Right lobe of liver (tissue), 4 donors: ENCODE data around the gene EIF6.

Source experiments
- POLR2A ChIP-seq: fragments of 450-650 bp; IDR thresholded peaks from one replicate; pipeline ENCODE4 v1.6.1; 2017; ENCODE audit warnings: antibody characterized with exemption, mild to moderate bottlenecking
- TF ChIP-seq, protein P1 (sequence below), 4 donors: fragments of 200-600 bp in 3 of 4; fragments of 450-650 bp in 1 of 4; IDR thresholded peaks; one replicate each; pipeline versions ENCODE4 v1.5.1 to v1.8.0; 2016 to 2022; ENCODE audit warnings: antibody characterized with exemption in 4 of 4, mild to moderate bottlenecking in 2 of 4
- donor health status: DM: no; HTN: no; CAD: no.
- donor health status: DM: no; HTN: no; CAD: no.
- donor health status: DM: no; HTN: yes; CAD: no.

DNA sequence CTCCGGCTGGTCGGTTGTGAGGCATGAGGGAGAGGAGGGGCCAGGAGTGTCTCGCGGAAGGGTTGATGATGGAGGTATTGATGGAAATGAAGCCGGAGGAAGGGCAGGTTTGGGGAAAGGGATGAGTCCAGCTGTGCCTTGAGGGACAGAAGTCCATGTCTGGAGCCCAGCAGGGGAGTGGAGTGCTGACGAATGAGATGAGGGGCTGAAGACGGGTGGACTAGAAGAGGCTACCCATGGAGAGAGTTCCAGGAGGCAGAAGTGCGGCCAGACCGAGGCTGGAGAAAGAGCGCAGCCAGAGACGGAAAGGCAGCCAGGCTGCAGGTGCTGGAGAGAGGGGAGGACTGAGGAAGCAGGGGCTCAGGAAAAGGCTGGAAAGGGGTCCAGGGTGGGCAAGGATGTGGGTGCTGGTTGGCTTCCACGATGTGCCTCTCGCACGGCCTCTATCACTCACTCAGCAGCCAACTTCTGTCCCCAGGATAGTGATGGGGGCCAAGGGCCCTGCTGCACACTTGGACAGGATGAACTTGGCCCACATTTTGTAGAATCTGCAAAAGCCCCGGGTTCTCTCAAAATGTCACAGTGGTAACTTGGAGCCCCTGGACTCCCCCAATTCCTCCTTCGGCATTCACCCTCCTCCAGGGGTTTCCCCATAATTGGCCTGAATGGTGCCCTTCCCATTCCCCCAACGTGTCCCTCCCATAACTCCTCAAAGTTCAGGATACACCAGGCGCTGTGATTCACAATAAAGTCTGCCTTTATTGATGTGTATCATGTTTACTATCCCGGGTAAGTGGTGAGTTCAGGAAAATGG lies 627 bp upstream of the EIF6 start:
- TF ChIP-seq, protein P1, sequence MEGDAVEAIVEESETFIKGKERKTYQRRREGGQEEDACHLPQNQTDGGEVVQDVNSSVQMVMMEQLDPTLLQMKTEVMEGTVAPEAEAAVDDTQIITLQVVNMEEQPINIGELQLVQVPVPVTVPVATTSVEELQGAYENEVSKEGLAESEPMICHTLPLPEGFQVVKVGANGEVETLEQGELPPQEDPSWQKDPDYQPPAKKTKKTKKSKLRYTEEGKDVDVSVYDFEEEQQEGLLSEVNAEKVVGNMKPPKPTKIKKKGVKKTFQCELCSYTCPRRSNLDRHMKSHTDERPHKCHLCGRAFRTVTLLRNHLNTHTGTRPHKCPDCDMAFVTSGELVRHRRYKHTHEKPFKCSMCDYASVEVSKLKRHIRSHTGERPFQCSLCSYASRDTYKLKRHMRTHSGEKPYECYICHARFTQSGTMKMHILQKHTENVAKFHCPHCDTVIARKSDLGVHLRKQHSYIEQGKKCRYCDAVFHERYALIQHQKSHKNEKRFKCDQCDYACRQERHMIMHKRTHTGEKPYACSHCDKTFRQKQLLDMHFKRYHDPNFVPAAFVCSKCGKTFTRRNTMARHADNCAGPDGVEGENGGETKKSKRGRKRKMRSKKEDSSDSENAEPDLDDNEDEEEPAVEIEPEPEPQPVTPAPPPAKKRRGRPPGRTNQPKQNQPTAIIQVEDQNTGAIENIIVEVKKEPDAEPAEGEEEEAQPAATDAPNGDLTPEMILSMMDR (IDR thresholded peaks at IDR 0.05): no peak
- TF ChIP-seq POLR2A: no peak
